NB4 (cell line): ENCODE results near the gene MACROD2.
A peak's percentile ranks its signal among the peaks of the same experiment; 100 is the strongest.

Source experiments
- DNase-seq: peaks from one replicate; pipeline ENCODE4 v3.0.0; 2010; ENCODE audit warnings: low read depth
- H3K4me3 ChIP-seq: one replicate; pipeline ENCODE4 v1.5.1; 2011; ENCODE audit warnings: mild to moderate bottlenecking, low read depth, low read length, moderate library complexity
- MYC ChIP-seq: IDR thresholded peaks from 2 replicates; pipeline ENCODE4 v1.6.1; 2011; ENCODE audit warnings: low read depth, low read length
- POLR2A ChIP-seq: IDR thresholded peaks from 2 replicates; pipeline ENCODE4 v1.6.1; 2011; ENCODE audit warnings: mild to moderate bottlenecking; ENCODE audit not compliant: insufficient read length; ENCODE audit errors: extremely low read depth
- TF ChIP-seq, protein P1 (sequence below): IDR thresholded peaks from 2 replicates; pipeline ENCODE4 v1.6.1; 2011; ENCODE audit warnings: low read depth, low read length
- TF ChIP-seq, protein P2 (sequence below): IDR thresholded peaks from one replicate; pipeline ENCODE4 v1.5.1; 2012; ENCODE audit warnings: low read depth, low read length

The MACROD2 gene

DNA sequence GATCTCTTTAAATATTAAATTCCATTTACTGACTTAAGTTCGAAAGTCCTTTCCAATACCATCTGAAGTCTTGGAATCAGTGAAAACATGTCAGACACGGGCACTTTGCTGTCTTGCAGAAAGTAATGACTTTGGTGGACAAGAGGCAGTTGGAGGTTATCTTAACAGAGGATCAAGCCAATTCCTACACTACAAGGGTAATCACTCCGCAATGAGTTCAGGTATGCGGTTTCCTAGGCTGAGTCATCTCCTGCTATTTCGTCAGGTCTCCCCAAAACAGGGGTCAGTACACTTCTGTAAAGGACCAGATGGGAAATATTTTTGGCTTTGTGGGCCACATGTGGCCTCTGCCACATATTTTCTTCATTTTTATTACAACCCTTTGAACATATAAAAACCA is 1921.3 kb downstream of the MACROD2 start:
- no peak for TF ChIP-seq POLR2A
- TF ChIP-seq, protein P1, sequence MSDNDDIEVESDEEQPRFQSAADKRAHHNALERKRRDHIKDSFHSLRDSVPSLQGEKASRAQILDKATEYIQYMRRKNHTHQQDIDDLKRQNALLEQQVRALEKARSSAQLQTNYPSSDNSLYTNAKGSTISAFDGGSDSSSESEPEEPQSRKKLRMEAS: no peak
- TF ChIP-seq MYC: no peak
- TF ChIP-seq, protein P2, sequence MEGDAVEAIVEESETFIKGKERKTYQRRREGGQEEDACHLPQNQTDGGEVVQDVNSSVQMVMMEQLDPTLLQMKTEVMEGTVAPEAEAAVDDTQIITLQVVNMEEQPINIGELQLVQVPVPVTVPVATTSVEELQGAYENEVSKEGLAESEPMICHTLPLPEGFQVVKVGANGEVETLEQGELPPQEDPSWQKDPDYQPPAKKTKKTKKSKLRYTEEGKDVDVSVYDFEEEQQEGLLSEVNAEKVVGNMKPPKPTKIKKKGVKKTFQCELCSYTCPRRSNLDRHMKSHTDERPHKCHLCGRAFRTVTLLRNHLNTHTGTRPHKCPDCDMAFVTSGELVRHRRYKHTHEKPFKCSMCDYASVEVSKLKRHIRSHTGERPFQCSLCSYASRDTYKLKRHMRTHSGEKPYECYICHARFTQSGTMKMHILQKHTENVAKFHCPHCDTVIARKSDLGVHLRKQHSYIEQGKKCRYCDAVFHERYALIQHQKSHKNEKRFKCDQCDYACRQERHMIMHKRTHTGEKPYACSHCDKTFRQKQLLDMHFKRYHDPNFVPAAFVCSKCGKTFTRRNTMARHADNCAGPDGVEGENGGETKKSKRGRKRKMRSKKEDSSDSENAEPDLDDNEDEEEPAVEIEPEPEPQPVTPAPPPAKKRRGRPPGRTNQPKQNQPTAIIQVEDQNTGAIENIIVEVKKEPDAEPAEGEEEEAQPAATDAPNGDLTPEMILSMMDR: no peak
- H3K4me3 ChIP-seq: no peak overlapping the region
- DNase-seq: peak; percentile 33

DNA sequence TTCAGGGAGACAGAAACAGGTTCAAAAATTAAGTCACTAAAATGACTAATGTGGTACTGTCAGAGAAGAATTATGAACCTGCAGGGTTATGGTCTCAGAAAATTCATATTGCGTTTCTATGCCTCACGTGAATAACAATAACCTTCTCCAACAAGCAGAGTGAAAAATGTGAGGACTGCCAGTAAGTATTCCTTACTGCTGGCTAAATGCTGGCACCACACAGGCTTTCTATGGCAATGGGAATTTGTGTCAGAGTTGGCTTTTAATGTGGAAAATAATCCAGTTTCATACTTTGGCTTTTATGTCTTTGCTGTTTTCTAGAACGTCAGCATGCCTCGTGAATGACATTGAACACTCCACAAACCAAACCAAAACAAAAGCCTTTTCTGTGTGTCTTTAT is 1922.0 kb downstream of the MACROD2 start:
- H3K4me3 ChIP-seq: no peak overlapping the region
- DNase-seq: no peak
- TF ChIP-seq, protein P1: no peak
- TF ChIP-seq POLR2A (no peak), MYC (no peak)
- TF ChIP-seq, protein P2: no peak

GRCh38 chr20:15918631-15919030 is 1923.3 kb downstream of the MACROD2 start:
- DNase-seq: no peak

DNA sequence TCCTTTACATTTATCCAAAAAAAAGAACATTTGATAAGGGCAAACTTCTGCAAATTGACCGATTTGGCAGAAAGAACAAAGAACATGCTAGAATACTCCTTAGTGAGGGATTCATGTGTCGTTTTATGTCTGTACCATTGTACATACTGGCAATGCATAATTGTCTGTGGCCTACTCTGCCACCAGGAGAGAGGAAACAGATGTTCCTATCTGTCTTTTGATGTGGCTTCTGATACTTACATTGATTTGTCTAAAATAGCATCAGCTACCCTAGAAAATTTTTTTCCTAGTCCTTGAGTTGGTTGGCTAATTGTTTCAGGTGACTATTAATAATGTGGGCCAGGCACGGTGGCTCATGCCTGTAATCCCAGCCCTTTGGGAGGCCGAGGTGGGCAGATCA is 1923.8 kb downstream of the MACROD2 start:
- no peak overlapping the region for H3K4me3 ChIP-seq
- TF ChIP-seq POLR2A (no peak), MYC (no peak)
- TF ChIP-seq, protein P2: no peak
- TF ChIP-seq, protein P1: no peak
- no peak for DNase-seq

More at GRCh38 chr20:15918631-15919030, 1923.3 kb downstream of the MACROD2 start:
- H3K4me3 ChIP-seq: no peak overlapping the region
- TF ChIP-seq, protein P1: no peak
- TF ChIP-seq MYC (no peak), POLR2A (no peak)
- TF ChIP-seq, protein P2: no peak

DNA sequence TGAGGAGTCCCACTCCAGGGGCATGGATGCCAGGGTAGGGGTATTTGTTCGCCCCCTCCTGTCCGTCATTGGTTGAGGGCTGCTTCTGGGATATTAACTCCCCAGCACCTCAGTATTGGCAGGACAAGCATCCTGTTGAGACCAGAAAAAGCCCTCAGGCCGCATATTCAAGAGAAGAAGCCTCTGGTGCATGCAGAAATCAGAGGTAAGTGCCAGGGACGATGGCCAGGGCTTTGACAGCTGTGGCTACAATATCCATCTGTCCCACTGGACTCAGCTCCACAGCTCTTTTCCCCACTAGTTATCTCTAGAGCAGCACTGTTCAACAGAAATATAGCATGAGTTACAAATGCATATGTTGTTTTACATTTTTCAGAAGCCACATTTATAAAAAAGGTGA is 1926.6 kb downstream of the MACROD2 start:
- TF ChIP-seq POLR2A: no peak
- TF ChIP-seq, protein P2: no peak
- TF ChIP-seq, protein P1: no peak
- TF ChIP-seq MYC: no peak
- H3K4me3 ChIP-seq: no peak overlapping the region
- no peak for DNase-seq

DNA sequence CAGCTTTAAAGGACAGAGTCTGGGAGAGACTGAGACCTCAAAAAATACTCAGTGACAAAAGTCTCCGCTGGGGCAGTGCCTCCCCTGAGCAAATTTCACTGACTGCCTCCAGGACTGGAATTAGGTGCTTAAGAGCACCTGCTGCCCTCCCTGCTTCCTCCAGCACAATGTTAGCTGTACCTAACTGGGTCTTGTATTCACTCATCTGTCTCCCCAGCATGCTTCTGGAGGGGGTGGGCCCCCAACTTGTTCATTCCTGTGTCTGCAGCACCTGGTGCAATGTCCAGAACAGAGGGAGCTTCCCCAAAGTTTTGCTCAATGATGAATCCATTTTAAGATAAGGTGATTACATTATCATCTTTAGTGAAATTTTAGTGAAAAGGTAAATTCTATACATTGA is 1927.2 kb downstream of the MACROD2 start:
- TF ChIP-seq, protein P1: no peak
- TF ChIP-seq, protein P2: no peak
- TF ChIP-seq POLR2A (no peak), MYC (no peak)
- no peak overlapping the region for H3K4me3 ChIP-seq
- DNase-seq: no peak
